Glomerular visceral epithelial cell (primary cell): ENCODE measurements around the gene HLCS.
"Not testable (repeated sequence)": the region's sequence is repeated elsewhere in the genome, so short reads cannot be mapped to it uniquely, and the experiment has no call there.

Experiments used
- DNase-seq: peaks from one replicate; pipeline ENCODE4 v3.0.0-alpha.2; 2016; ENCODE audit errors: extremely low spot score

HLCS gene

GRCh38 chr21:36849461-36850105, 116.9 kb downstream of the HLCS start:
- DNase-seq = no peak

- no peak for DNase-seq
Measured at GRCh38 chr21:36848730-36849274, 117.7 kb downstream of the HLCS start.

- peak; percentile 68 for DNase-seq
Measured at GRCh38 chr21:36847189-36847588, 119.3 kb downstream of the HLCS start.

GRCh38 chr21:36846631-36847030, 119.8 kb downstream of the HLCS start:
- no peak for DNase-seq

- DNase-seq = no peak
Measured at GRCh38 chr21:36845790-36846189, 120.7 kb downstream of the HLCS start.

GRCh38 chr21:36845070-36845469, 121.4 kb downstream of the HLCS start:
- no peak for DNase-seq

GRCh38 chr21:36841866-36842265, 124.6 kb downstream of the HLCS start:
- DNase-seq = no peak

- DNase-seq = no peak
Measured at GRCh38 chr21:36839735-36840134, 126.7 kb downstream of the HLCS start.

GRCh38 chr21:36839123-36839522, 127.3 kb downstream of the HLCS start:
- peak; percentile 61 for DNase-seq

- DNase-seq = no peak
Measured at GRCh38 chr21:36835383-36835795, 131.1 kb downstream of the HLCS start.

GRCh38 chr21:36834192-36834591, 132.3 kb downstream of the HLCS start:
- DNase-seq = no peak

- no peak for DNase-seq
Measured at GRCh38 chr21:36830100-36830499, 136.4 kb downstream of the HLCS start.

GRCh38 chr21:36828891-36829515, 137.5 kb downstream of the HLCS start:
- no peak for DNase-seq

GRCh38 chr21:36828208-36828607, 138.3 kb downstream of the HLCS start:
- no peak for DNase-seq

GRCh38 chr21:36825658-36826057, 140.8 kb downstream of the HLCS start:
- no peak for DNase-seq

GRCh38 chr21:36821032-36821299, 145.5 kb downstream of the HLCS start:
- DNase-seq = no peak

GRCh38 chr21:36820176-36821031, 146.1 kb downstream of the HLCS start:
- no peak for DNase-seq

GRCh38 chr21:36817732-36818450, 148.6 kb downstream of the HLCS start:
- no peak for DNase-seq

GRCh38 chr21:36816561-36817130, 149.8 kb downstream of the HLCS start:
- DNase-seq = no peak

GRCh38 chr21:36816026-36816425, 150.4 kb downstream of the HLCS start:
- DNase-seq = not testable (repeated sequence)

- DNase-seq = no peak
Measured at GRCh38 chr21:36815284-36815683, 151.2 kb downstream of the HLCS start.

- no peak for DNase-seq
Measured at GRCh38 chr21:36813052-36813451, 153.4 kb downstream of the HLCS start.
